OCI-M1 (cell line): ENCODE results near the gene NDUFV1.

Source experiments
- DNase-seq: peaks from one replicate; lab custom pipeline; 2025; lab: John Stamatoyannopoulos, UW

NDUFV1 gene

GRCh38 chr11:67640758-67641337 lies 34.1 kb downstream of the NDUFV1 start:
- DNase-seq: no peak

GRCh38 chr11:67641338-67642172 lies 34.8 kb downstream of the NDUFV1 start:
- DNase-seq: no peak

- no peak for DNase-seq
Measured at GRCh38 chr11:67642173-67643120, 35.7 kb downstream of the NDUFV1 start.

- DNase-seq: peak; percentile 39
Measured at GRCh38 chr11:67644042-67644441, 37.3 kb downstream of the NDUFV1 start.

- no peak for DNase-seq
Measured at GRCh38 chr11:67644472-67645418, 38.0 kb downstream of the NDUFV1 start.

GRCh38 chr11:67645521-67646461 lies 39.1 kb downstream of the NDUFV1 start:
- no peak for DNase-seq

GRCh38 chr11:67646535-67647336 lies 40.0 kb downstream of the NDUFV1 start:
- no peak for DNase-seq

- no peak for DNase-seq
Measured at GRCh38 chr11:67647471-67647870, 40.7 kb downstream of the NDUFV1 start.

- DNase-seq: no peak
Measured at GRCh38 chr11:67648140-67648795, 41.5 kb downstream of the NDUFV1 start.

GRCh38 chr11:67648796-67649613 lies 42.3 kb downstream of the NDUFV1 start:
- DNase-seq: no peak

GRCh38 chr11:67649634-67650510 lies 43.1 kb downstream of the NDUFV1 start:
- DNase-seq: no peak

GRCh38 chr11:67651976-67652781 lies 45.4 kb downstream of the NDUFV1 start:
- no peak for DNase-seq

GRCh38 chr11:67652965-67653845 lies 46.5 kb downstream of the NDUFV1 start:
- DNase-seq: no peak

GRCh38 chr11:67654225-67654624 lies 47.5 kb downstream of the NDUFV1 start:
- no peak for DNase-seq
